ENCODE results near the gene PACSIN1. TPM values are rescaled to one million over a fixed set of nuclear protein-coding genes. Genes with fewer than 3 reads are reported as not detected.
A peak's percentile ranks its signal among the peaks of the same experiment; 100 is the strongest.

PACSIN1 gene
- total and polyA plus RNA-seq, 7 donors: 0.11 to 0.17 (median 0.11) TPM; not detected in 4

GRCh38 chr6:34528996-34529664 is 63.3 kb downstream of the PACSIN1 start:
- DNase-seq: peak in 1 of 2 donors; percentile 38
- Histone ChIP-seq H3K27me3 (ENCODE audit: insufficient read depth in 3 of 3, low read length in 2 of 3) (no peaks in the 10 kb centered on the region), H3K27ac (no peak overlapping the region), H3K4me3 (no peak overlapping the region), H3K9me3 (no peaks in the 10 kb centered on the region), H3K36me3 (ENCODE audit: insufficient read depth in 1 of 2, low read depth in 1 of 2) (no peaks in the 10 kb centered on the region), H3K4me1 (peaks cover 8% of the 10 kb centered on the region)
- intact Hi-C loops (cut with DNase I): loop anchor here (5.0 kb wide), 2 partner anchors 78 to 168 kb away; partner anchors contain the start of gene ILRUN (in 1 of the 2)
- no peak for ATAC-seq
- 83 to 88% (median 87%) methylated on average over 8 of the region's 8 CpGs for whole genome bisulfite sequencing, 3 donors
- TF ChIP-seq CTCF (IDR thresholded peaks at IDR 0.05): no peak

GRCh38 chr6:34529665-34530327 is 63.9 kb downstream of the PACSIN1 start:
- ATAC-seq: no peak
- H3K9me3 ChIP-seq: no peaks in the 10 kb centered on the region
- 66 to 71% (median 68%) methylated on average over 10 of the region's 10 CpGs for WGBS, 3 donors
- DNase-seq: no peak
- intact Hi-C loops (cut with DNase I): loop anchor here (5.0 kb wide), 2 partner anchors 78 to 168 kb away; partner anchors contain the start of gene ILRUN (in 1 of the 2)
- no peaks in the 10 kb centered on the region for H3K27me3 ChIP-seq (ENCODE audit: insufficient read depth in 3 of 3, low read length in 2 of 3)
- no peak overlapping the region for H3K4me3 ChIP-seq
- no peak for TF ChIP-seq CTCF (IDR thresholded peaks at IDR 0.05)
- no peak overlapping the region for H3K27ac ChIP-seq
- peaks cover 8% of the 10 kb centered on the region for H3K4me1 ChIP-seq
- no peaks in the 10 kb centered on the region for H3K36me3 ChIP-seq (ENCODE audit: insufficient read depth in 1 of 2, low read depth in 1 of 2)

- H3K27me3 ChIP-seq (ENCODE audit: insufficient read depth in 3 of 3, low read length in 2 of 3): no peaks in the 10 kb centered on the region
- TF ChIP-seq CTCF (IDR thresholded peaks at IDR 0.05): no peak
- no peaks in the 10 kb centered on the region for H3K36me3 ChIP-seq (ENCODE audit: insufficient read depth in 1 of 2, low read depth in 1 of 2)
- peak overlapping the region; percentile 47 for H3K4me3 ChIP-seq
- WGBS, 3 donors: 89 to 90% (median 89%) methylated on average over 18 of the region's 18 CpGs
- intact Hi-C loops (cut with DNase I): no loop called here
- H3K27ac ChIP-seq: peak overlapping the region; percentile 72
- H3K9me3 ChIP-seq: no peaks in the 10 kb centered on the region
- DNase-seq (no peak), ATAC-seq (no peak)
- peaks cover 8% of the 10 kb centered on the region for H3K4me1 ChIP-seq
Measured at GRCh38 chr6:34530753-34531365, 65.0 kb downstream of the PACSIN1 start.

GRCh38 chr6:34531580-34532201 is 65.8 kb downstream of the PACSIN1 start:
- no peaks in the 10 kb centered on the region for H3K36me3 ChIP-seq (ENCODE audit: insufficient read depth in 1 of 2, low read depth in 1 of 2)
- peak overlapping the region; percentile 47 for H3K4me3 ChIP-seq
- no peaks in the 10 kb centered on the region for H3K27me3 ChIP-seq (ENCODE audit: insufficient read depth in 3 of 3, low read length in 2 of 3)
- H3K9me3 ChIP-seq: no peaks in the 10 kb centered on the region
- ATAC-seq: peak; percentile 62 to 83 (median 80)
- DNase-seq: peak; percentile 55 to 93
- H3K4me1 ChIP-seq: peaks cover 3% of the 10 kb centered on the region
- peak overlapping the region; percentile 72 for H3K27ac ChIP-seq
- no peak for TF ChIP-seq CTCF (IDR thresholded peaks at IDR 0.05)
- intact Hi-C loops (cut with DNase I): no loop called here
- WGBS, 3 donors: 66 to 83% (median 72%) methylated on average over 29 of the region's 29 CpGs

All from psoas muscle (tissue), 8 donors.